WTC11 (cell line): ENCODE results near the gene TMOD3. TPM values are rescaled to one million over a fixed set of nuclear protein-coding genes. Genes with fewer than 3 reads are reported as not detected.

Experiments
- ATAC-seq: fragments of 200-7000 bp; cut with Tn5 transposase; 2 replicates; pipeline ENCODE4 v1.10.0; 2021; ENCODE audit warnings: mild to moderate bottlenecking, moderate library complexity
- CTCF ChIA-PET: fragments of 300-600 bp; sonication (Branson Sonifier 250); formaldehyde crosslinking; loops from one replicate; lab custom pipeline; 2021; ENCODE audit warnings: antibody characterized with exemption; lab: Charles Lee
- POLR2A ChIA-PET: fragments of 350-600 bp; sonication (Branson Sonifier 250); formaldehyde crosslinking; loops from one replicate; lab custom pipeline; 2021; ENCODE audit warnings: antibody characterized with exemption; lab: Charles Lee
- DNase-seq: peaks from one replicate; pipeline ENCODE4 v3.0.0; 2021; ENCODE audit warnings: low spot score
- H3K27ac Mint-ChIP-seq: 2 replicates; pipeline ENCODE4 v1.8.0; 2021; ENCODE audit warnings: mixed read lengths
- H3K27me3 Mint-ChIP-seq: 2 replicates; pipeline ENCODE4 v1.8.0; 2021; ENCODE audit warnings: low read depth, mild to moderate bottlenecking, moderate library complexity, mixed read lengths
- H3K36me3 Mint-ChIP-seq: 2 replicates; pipeline ENCODE4 v1.8.0; 2021; ENCODE audit warnings: mixed read lengths
- H3K4me1 Mint-ChIP-seq: 2 replicates; pipeline ENCODE4 v1.8.0; 2022; ENCODE audit warnings: mixed read lengths
- H3K4me3 Mint-ChIP-seq: 2 replicates; pipeline ENCODE4 v1.8.0; 2021; ENCODE audit warnings: mild to moderate bottlenecking, moderate library complexity, mixed read lengths
- H3K9me3 Mint-ChIP-seq: 2 replicates; pipeline ENCODE4 v1.8.0; 2021; ENCODE audit warnings: mixed read lengths
- ATF1 ChIP-seq: sonication (generic); formaldehyde crosslinking; IDR thresholded peaks from 2 replicates; pipeline ENCODE4 v1.8.1; 2023; ENCODE audit warnings: mild to moderate bottlenecking, moderate library complexity, missing genetic modification reagents
- CREM ChIP-seq: sonication (generic); formaldehyde crosslinking; IDR thresholded peaks from 2 replicates; pipeline ENCODE4 v1.8.1; 2022; ENCODE audit warnings: mild to moderate bottlenecking, missing genetic modification reagents, moderate library complexity
- FOXK1 ChIP-seq: sonication (generic); formaldehyde crosslinking; IDR thresholded peaks from 2 replicates; pipeline ENCODE4 v1.8.0; 2022; ENCODE audit warnings: mild to moderate bottlenecking, moderate library complexity, missing genetic modification reagents
- GABPB1 ChIP-seq: sonication (generic); formaldehyde crosslinking; IDR thresholded peaks from 2 replicates; pipeline ENCODE4 v1.8.1; 2023; ENCODE audit warnings: mild to moderate bottlenecking, missing genetic modification reagents
- HMGA2 ChIP-seq: fragments of 250-450 bp; sonication (Bioruptor Pico); IDR thresholded peaks from 2 replicates; pipeline ENCODE4 v1.4.0; 2021; ENCODE audit warnings: mild to moderate bottlenecking, moderate library complexity
- MXD4 ChIP-seq: fragments of 250-450 bp; sonication (Bioruptor Pico); IDR thresholded peaks from 2 replicates; pipeline ENCODE4 v1.8.0; 2021; ENCODE audit warnings: mild to moderate bottlenecking, moderate library complexity, borderline replicate concordance
- NFYB ChIP-seq: sonication (generic); formaldehyde crosslinking; conservative IDR thresholded peaks from 2 replicates; pipeline ENCODE4 v1.8.0; 2022; ENCODE audit warnings: low read depth, missing genetic modification reagents
- NR2C2 ChIP-seq: sonication (generic); formaldehyde crosslinking; IDR thresholded peaks from 2 replicates; pipeline ENCODE4 v1.8.0; 2022; ENCODE audit warnings: mild to moderate bottlenecking, missing genetic modification reagents
- ZNF121 ChIP-seq: sonication (generic); formaldehyde crosslinking; IDR thresholded peaks from 2 replicates; pipeline ENCODE4 v1.8.0; 2023; ENCODE audit warnings: missing genetic modification reagents
- ZNF219 ChIP-seq: sonication (generic); formaldehyde crosslinking; IDR thresholded peaks from 2 replicates; pipeline ENCODE4 v1.8.0; 2023; ENCODE audit warnings: missing genetic modification reagents, mild to moderate bottlenecking, borderline replicate concordance
- ZNF232 ChIP-seq: sonication (generic); formaldehyde crosslinking; IDR thresholded peaks from 2 replicates; pipeline ENCODE4 v1.8.0; 2022; ENCODE audit warnings: mild to moderate bottlenecking, missing genetic modification reagents
- ZNF317 ChIP-seq: sonication (generic); formaldehyde crosslinking; IDR thresholded peaks from 2 replicates; pipeline ENCODE4 v1.8.1; 2023; ENCODE audit warnings: low read depth, mild to moderate bottlenecking, moderate library complexity, missing genetic modification reagents, borderline replicate concordance
- total RNA-seq: library from RNA; stranded (reverse); gene quantifications from 3 replicates; pipeline ENCODE4 v1.2.3, GENCODE V29; 2021
- TF ChIP-seq, protein P1 (sequence below): fragments of 250-450 bp; sonication (Bioruptor Pico); IDR thresholded peaks from 2 replicates; pipeline ENCODE4 v1.9.0; 2021; ENCODE audit warnings: mild to moderate bottlenecking
- TF ChIP-seq, protein P2 (sequence below): sonication (generic); formaldehyde crosslinking; conservative IDR thresholded peaks from 2 replicates; pipeline ENCODE4 v1.8.1; 2023; ENCODE audit warnings: mild to moderate bottlenecking, low read depth, missing genetic modification reagents, moderate library complexity
- TF ChIP-seq, protein P3 (sequence below): sonication (generic); formaldehyde crosslinking; IDR thresholded peaks from 2 replicates; pipeline ENCODE4 v1.8.0; 2023; ENCODE audit warnings: missing genetic modification reagents
- TF ChIP-seq, protein P4 (sequence below): sonication (generic); formaldehyde crosslinking; IDR thresholded peaks from 2 replicates; pipeline ENCODE4 v1.8.1; 2022; ENCODE audit warnings: mild to moderate bottlenecking, missing genetic modification reagents, moderate library complexity, borderline replicate concordance
- TF ChIP-seq, protein P5 (sequence below): sonication (generic); formaldehyde crosslinking; IDR thresholded peaks from 2 replicates; pipeline ENCODE4 v1.8.1; 2023; ENCODE audit warnings: mild to moderate bottlenecking, missing genetic modification reagents
- TF ChIP-seq, protein P6 (sequence below): sonication (generic); formaldehyde crosslinking; IDR thresholded peaks from 2 replicates; pipeline ENCODE4 v1.8.1; 2022; ENCODE audit warnings: missing genetic modification reagents, borderline replicate concordance
- TF ChIP-seq, protein P7 (sequence below): sonication (generic); formaldehyde crosslinking; IDR thresholded peaks from 2 replicates; pipeline ENCODE4 v1.8.1; 2023; ENCODE audit warnings: mild to moderate bottlenecking, moderate library complexity, missing genetic modification reagents
- TF ChIP-seq, protein P8 (sequence below): sonication (generic); formaldehyde crosslinking; IDR thresholded peaks from 2 replicates; pipeline ENCODE4 v1.8.0; 2022; ENCODE audit warnings: missing genetic modification reagents

TMOD3 gene
- total RNA-seq, 1 experiment from 2014 or later = 40.6 TPM

DNA sequence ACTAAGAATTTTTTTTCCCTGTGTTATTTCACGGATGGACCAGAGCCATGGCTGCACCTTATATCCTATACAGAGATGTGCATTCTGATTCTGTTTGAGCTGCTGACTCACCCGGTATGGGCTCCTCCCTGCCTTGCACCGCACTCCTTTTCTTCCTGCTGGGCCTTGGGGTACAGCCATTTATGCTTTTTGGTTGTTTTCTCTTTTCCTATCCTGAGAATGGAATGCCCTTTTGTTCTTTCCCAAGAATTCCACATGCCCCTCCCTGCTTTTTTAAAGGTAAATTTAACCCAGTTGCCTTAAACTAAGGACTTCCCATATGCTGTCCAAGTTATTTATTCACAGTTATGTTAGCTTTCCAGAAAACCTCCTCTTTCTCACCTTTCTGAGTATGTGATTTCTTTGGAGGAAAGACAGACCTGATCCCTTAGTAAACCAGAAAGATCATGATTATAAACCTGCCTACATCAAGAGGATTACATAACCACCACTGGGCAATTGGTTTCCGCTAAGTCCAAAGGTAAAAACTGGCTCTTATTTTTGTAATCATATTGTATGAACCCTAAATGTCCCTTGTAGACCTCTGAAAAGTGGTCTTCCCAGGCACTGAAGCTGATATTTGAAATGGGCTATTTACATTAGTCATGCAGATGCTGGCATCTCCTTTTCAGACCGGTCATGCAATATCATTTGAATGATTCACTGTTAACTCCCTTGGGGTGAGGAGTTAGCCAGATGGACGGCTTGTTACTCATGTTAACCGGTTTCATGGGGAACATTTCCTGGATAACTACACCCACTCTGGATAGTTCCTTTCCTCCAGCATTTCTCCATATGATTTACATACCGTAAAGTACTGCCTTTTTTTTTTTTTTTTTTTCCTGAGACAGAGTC, 45.5 kb downstream of the TMOD3 start:
- no peaks in the 10 kb centered on the region for H3K27me3 Mint-ChIP-seq
- no peak for TF ChIP-seq ZNF317 (CRISPR knock-in tag)
- TF ChIP-seq GABPB1 = no peak
- no peak for TF ChIP-seq FOXK1 (CRISPR knock-in tag)
- TF ChIP-seq NR2C2 (CRISPR knock-in tag) = no peak
- TF ChIP-seq, protein P1, sequence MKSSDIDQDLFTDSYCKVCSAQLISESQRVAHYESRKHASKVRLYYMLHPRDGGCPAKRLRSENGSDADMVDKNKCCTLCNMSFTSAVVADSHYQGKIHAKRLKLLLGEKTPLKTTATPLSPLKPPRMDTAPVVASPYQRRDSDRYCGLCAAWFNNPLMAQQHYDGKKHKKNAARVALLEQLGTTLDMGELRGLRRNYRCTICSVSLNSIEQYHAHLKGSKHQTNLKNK = no peak
- TF ChIP-seq, protein P2, sequence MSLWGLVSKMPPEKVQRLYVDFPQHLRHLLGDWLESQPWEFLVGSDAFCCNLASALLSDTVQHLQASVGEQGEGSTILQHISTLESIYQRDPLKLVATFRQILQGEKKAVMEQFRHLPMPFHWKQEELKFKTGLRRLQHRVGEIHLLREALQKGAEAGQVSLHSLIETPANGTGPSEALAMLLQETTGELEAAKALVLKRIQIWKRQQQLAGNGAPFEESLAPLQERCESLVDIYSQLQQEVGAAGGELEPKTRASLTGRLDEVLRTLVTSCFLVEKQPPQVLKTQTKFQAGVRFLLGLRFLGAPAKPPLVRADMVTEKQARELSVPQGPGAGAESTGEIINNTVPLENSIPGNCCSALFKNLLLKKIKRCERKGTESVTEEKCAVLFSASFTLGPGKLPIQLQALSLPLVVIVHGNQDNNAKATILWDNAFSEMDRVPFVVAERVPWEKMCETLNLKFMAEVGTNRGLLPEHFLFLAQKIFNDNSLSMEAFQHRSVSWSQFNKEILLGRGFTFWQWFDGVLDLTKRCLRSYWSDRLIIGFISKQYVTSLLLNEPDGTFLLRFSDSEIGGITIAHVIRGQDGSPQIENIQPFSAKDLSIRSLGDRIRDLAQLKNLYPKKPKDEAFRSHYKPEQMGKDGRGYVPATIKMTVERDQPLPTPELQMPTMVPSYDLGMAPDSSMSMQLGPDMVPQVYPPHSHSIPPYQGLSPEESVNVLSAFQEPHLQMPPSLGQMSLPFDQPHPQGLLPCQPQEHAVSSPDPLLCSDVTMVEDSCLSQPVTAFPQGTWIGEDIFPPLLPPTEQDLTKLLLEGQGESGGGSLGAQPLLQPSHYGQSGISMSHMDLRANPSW (CRISPR knock-in tag) = no peak
- no peak for TF ChIP-seq ZNF121 (CRISPR knock-in tag)
- TF ChIP-seq, protein P3, sequence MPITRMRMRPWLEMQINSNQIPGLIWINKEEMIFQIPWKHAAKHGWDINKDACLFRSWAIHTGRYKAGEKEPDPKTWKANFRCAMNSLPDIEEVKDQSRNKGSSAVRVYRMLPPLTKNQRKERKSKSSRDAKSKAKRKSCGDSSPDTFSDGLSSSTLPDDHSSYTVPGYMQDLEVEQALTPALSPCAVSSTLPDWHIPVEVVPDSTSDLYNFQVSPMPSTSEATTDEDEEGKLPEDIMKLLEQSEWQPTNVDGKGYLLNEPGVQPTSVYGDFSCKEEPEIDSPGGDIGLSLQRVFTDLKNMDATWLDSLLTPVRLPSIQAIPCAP = no peak
- no peak for TF ChIP-seq ATF1
- TF ChIP-seq, protein P4, sequence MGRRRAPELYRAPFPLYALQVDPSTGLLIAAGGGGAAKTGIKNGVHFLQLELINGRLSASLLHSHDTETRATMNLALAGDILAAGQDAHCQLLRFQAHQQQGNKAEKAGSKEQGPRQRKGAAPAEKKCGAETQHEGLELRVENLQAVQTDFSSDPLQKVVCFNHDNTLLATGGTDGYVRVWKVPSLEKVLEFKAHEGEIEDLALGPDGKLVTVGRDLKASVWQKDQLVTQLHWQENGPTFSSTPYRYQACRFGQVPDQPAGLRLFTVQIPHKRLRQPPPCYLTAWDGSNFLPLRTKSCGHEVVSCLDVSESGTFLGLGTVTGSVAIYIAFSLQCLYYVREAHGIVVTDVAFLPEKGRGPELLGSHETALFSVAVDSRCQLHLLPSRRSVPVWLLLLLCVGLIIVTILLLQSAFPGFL = no peak
- TF ChIP-seq, protein P5, sequence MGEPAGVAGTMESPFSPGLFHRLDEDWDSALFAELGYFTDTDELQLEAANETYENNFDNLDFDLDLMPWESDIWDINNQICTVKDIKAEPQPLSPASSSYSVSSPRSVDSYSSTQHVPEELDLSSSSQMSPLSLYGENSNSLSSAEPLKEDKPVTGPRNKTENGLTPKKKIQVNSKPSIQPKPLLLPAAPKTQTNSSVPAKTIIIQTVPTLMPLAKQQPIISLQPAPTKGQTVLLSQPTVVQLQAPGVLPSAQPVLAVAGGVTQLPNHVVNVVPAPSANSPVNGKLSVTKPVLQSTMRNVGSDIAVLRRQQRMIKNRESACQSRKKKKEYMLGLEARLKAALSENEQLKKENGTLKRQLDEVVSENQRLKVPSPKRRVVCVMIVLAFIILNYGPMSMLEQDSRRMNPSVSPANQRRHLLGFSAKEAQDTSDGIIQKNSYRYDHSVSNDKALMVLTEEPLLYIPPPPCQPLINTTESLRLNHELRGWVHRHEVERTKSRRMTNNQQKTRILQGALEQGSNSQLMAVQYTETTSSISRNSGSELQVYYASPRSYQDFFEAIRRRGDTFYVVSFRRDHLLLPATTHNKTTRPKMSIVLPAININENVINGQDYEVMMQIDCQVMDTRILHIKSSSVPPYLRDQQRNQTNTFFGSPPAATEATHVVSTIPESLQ (CRISPR knock-in tag) = no peak
- TF ChIP-seq, protein P6, sequence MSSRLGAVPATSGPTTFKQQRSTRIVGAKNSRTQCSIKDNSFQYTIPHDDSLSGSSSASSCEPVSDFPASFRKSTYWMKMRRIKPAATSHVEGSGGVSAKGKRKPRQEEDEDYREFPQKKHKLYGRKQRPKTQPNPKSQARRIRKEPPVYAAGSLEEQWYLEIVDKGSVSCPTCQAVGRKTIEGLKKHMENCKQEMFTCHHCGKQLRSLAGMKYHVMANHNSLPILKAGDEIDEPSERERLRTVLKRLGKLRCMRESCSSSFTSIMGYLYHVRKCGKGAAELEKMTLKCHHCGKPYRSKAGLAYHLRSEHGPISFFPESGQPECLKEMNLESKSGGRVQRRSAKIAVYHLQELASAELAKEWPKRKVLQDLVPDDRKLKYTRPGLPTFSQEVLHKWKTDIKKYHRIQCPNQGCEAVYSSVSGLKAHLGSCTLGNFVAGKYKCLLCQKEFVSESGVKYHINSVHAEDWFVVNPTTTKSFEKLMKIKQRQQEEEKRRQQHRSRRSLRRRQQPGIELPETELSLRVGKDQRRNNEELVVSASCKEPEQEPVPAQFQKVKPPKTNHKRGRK = no peak
- TF ChIP-seq HMGA2 = no peak
- no peak for TF ChIP-seq MXD4 (CRISPR knock-in tag)
- TF ChIP-seq, protein P7, sequence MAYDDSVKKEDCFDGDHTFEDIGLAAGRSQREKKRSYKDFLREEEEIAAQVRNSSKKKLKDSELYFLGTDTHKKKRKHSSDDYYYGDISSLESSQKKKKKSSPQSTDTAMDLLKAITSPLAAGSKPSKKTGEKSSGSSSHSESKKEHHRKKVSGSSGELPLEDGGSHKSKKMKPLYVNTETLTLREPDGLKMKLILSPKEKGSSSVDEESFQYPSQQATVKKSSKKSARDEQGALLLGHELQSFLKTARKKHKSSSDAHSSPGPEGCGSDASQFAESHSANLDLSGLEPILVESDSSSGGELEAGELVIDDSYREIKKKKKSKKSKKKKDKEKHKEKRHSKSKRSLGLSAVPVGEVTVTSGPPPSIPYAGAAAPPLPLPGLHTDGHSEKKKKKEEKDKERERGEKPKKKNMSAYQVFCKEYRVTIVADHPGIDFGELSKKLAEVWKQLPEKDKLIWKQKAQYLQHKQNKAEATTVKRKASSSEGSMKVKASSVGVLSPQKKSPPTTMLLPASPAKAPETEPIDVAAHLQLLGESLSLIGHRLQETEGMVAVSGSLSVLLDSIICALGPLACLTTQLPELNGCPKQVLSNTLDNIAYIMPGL = no peak
- no peak for TF ChIP-seq ZNF219 (CRISPR knock-in tag)
- TF ChIP-seq NFYB (CRISPR knock-in tag) = no peak
- TF ChIP-seq CREM (CRISPR knock-in tag) = no peak
- no peak for TF ChIP-seq ZNF232
- TF ChIP-seq, protein P8, sequence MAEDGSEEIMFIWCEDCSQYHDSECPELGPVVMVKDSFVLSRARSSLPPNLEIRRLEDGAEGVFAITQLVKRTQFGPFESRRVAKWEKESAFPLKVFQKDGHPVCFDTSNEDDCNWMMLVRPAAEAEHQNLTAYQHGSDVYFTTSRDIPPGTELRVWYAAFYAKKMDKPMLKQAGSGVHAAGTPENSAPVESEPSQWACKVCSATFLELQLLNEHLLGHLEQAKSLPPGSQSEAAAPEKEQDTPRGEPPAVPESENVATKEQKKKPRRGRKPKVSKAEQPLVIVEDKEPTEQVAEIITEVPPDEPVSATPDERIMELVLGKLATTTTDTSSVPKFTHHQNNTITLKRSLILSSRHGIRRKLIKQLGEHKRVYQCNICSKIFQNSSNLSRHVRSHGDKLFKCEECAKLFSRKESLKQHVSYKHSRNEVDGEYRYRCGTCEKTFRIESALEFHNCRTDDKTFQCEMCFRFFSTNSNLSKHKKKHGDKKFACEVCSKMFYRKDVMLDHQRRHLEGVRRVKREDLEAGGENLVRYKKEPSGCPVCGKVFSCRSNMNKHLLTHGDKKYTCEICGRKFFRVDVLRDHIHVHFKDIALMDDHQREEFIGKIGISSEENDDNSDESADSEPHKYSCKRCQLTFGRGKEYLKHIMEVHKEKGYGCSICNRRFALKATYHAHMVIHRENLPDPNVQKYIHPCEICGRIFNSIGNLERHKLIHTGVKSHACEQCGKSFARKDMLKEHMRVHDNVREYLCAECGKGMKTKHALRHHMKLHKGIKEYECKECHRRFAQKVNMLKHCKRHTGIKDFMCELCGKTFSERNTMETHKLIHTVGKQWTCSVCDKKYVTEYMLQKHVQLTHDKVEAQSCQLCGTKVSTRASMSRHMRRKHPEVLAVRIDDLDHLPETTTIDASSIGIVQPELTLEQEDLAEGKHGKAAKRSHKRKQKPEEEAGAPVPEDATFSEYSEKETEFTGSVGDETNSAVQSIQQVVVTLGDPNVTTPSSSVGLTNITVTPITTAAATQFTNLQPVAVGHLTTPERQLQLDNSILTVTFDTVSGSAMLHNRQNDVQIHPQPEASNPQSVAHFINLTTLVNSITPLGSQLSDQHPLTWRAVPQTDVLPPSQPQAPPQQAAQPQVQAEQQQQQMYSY (CRISPR knock-in tag) = no peak
- DNase-seq = no peak
- peak; percentile 47 for ATAC-seq
- no peak overlapping the region for H3K4me3 Mint-ChIP-seq
- ChIA-PET CTCF (interaction anchor here (0.6 to 1.1 kb wide), 2 partner anchors 31 to 98 kb away, joined by 3 read pairs; no protein-coding TSS in a partner anchor), POLR2A (interaction anchor here (0.8 kb wide), 1 partner anchor 44 kb away, joined by 5 read pairs; no protein-coding TSS in a partner anchor)
- H3K27ac Mint-ChIP-seq = peak overlapping the region; percentile 72
- H3K4me1 Mint-ChIP-seq = peaks cover 9% of the 10 kb centered on the region
- H3K36me3 Mint-ChIP-seq = peaks cover 31% of the 10 kb centered on the region
- peaks cover 7% of the 10 kb centered on the region; the same call in 1 of the 2 replicates for H3K9me3 Mint-ChIP-seq
